ENCODE measurements around the gene KPNA6.

KPNA6 gene

GRCh38 chr1:32221581-32221979 is 113.7 kb downstream of the KPNA6 start:
- DNase-seq, result no peak

- DNase-seq, result peak; percentile 98
These were observed 114.3 kb downstream of the KPNA6 start, which contains the start of the genes EIF3I and TMEM234 for GRCh38 chr1:32221980-32222755. EIF3I (plus strand) TSS chr1:32222407; CDS start chr1:32222442, 35 bp downstream. TMEM234 (minus strand) TSS chr1:32222353; CDS start chr1:32222322, 31 bp downstream.

GRCh38 chr1:32223683-32224082 is 115.8 kb downstream of the KPNA6 start:
- no peak for DNase-seq

GRCh38 chr1:32224285-32224684 is 116.4 kb downstream of the KPNA6 start:
- no peak for DNase-seq

Measured in NCI-H82 (cell line).